Colonic mucosa (tissue), 4 donors: ENCODE measurements around the gene PUS3. TPM values are rescaled to one million over a fixed set of nuclear protein-coding genes. Genes with fewer than 3 reads are reported as not detected.

Experiments used
- DNase-seq: peaks from one replicate; pipeline ENCODE4 v3.0.0-alpha.2; 2020
- H3K27ac ChIP-seq: fragments of 200-600 bp; one replicate; pipeline ENCODE4 v1.8.0; 2021
- H3K27me3 ChIP-seq: fragments of 200-600 bp; one replicate; pipeline ENCODE4 v1.8.0; 2021
- H3K36me3 ChIP-seq: fragments of 200-600 bp; one replicate; pipeline ENCODE4 v1.8.0; 2021
- H3K4me1 ChIP-seq: fragments of 200-600 bp; one replicate; pipeline ENCODE4 v1.8.0; 2021; ENCODE audit warnings: mild to moderate bottlenecking
- H3K4me3 ChIP-seq: fragments of 200-600 bp; one replicate; pipeline ENCODE4 v1.8.0; 2021
- H3K9ac ChIP-seq, 2 donors: one replicate each; pipeline ENCODE4 v1.7.0; 2013; ENCODE audit warnings: control low read depth in 2 of 2, low read depth in 2 of 2, low read length in 2 of 2
- H3K9me3 ChIP-seq: fragments of 200-600 bp; one replicate; pipeline ENCODE4 v1.8.0; 2021
- intact Hi-C: fragments of 100-400 bp; cut with DNase I; formaldehyde crosslinking; loops from one replicate; pipeline ENCODE4 v1.14.1; 2022
- total RNA-seq, 2 donors: library from RNA; stranded (reverse); fragmentation: NEBNext Ultra II Directional in 1 of 2; extraction: Animal tissue kit (Norgen Biotek cat#: 25700) in 1 of 2; gene quantifications; one replicate each; pipeline ENCODE4 v1.2.1, GENCODE V29; 2021
- TF ChIP-seq, protein P1 (sequence below): fragments of 200-600 bp; IDR thresholded peaks from one replicate; pipeline ENCODE4 v1.8.0; 2022; ENCODE audit warnings: antibody characterized with exemption, mild to moderate bottlenecking
- donor health status: healthy.
- donor health status: DM: no; HTN: no; CAD: no.
- donor health status: DM: no; HTN: no; CAD: no.

Gene PUS3
- total RNA-seq, 2 donors from 2014 or later: 6.8 to 8.4 TPM

DNA sequence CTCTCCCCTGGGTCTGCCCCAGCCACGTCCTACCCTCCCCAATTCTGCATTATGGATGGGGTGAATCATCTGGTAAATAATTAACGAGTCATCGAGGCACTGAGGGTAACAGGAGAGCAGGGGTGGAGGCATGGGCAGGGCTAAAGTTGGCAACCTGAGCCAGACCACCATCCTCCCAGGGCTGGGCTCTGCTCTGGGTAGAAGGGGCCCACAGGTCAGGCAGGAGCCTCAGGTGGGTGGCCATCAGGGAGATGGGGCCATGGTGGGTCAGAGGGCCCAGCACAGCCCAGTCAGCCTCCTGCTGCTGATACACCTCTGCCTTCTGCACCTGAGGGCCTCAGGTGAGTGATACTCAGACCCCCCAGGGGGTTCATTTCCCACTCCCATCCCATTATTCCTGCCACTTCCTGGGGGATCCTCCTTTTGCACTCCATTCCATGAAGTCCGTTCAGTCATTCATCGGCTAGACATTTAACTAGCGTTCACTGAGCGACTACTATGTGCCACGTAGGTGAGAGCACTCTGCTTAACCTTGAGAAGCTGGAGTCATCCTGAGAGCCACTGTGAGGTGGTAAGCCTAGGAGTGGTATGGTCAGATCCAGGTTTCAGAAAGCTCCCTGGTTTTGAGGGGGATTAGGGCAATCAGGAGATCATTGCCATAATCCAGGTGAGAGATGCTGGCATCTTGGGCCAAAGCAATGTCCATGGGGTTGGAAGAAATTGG lies 43.0 kb upstream of the PUS3 start, which contains the start of gene VSIG10L2:
Gene VSIG10L2, plus strand, starts transcription at position 248 of the 724 bp plus-strand sequence. Its CDS starts 12 bp downstream, at position 260.
- TF ChIP-seq, protein P1, sequence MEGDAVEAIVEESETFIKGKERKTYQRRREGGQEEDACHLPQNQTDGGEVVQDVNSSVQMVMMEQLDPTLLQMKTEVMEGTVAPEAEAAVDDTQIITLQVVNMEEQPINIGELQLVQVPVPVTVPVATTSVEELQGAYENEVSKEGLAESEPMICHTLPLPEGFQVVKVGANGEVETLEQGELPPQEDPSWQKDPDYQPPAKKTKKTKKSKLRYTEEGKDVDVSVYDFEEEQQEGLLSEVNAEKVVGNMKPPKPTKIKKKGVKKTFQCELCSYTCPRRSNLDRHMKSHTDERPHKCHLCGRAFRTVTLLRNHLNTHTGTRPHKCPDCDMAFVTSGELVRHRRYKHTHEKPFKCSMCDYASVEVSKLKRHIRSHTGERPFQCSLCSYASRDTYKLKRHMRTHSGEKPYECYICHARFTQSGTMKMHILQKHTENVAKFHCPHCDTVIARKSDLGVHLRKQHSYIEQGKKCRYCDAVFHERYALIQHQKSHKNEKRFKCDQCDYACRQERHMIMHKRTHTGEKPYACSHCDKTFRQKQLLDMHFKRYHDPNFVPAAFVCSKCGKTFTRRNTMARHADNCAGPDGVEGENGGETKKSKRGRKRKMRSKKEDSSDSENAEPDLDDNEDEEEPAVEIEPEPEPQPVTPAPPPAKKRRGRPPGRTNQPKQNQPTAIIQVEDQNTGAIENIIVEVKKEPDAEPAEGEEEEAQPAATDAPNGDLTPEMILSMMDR: no peak
- no peaks in the 10 kb centered on the region for H3K4me1 ChIP-seq
- no peaks in the 10 kb centered on the region for H3K9me3 ChIP-seq
- H3K9ac ChIP-seq: no peak within 1 kb of the TSS
- no peaks in the 10 kb centered on the region for H3K36me3 ChIP-seq
- no peak within 1 kb of the TSS for H3K27ac ChIP-seq
- no peak for DNase-seq
- intact Hi-C loops: no loop called here
- H3K27me3 ChIP-seq: no peaks in the 10 kb centered on the region
- no peak within 1 kb of the TSS for H3K4me3 ChIP-seq

DNA sequence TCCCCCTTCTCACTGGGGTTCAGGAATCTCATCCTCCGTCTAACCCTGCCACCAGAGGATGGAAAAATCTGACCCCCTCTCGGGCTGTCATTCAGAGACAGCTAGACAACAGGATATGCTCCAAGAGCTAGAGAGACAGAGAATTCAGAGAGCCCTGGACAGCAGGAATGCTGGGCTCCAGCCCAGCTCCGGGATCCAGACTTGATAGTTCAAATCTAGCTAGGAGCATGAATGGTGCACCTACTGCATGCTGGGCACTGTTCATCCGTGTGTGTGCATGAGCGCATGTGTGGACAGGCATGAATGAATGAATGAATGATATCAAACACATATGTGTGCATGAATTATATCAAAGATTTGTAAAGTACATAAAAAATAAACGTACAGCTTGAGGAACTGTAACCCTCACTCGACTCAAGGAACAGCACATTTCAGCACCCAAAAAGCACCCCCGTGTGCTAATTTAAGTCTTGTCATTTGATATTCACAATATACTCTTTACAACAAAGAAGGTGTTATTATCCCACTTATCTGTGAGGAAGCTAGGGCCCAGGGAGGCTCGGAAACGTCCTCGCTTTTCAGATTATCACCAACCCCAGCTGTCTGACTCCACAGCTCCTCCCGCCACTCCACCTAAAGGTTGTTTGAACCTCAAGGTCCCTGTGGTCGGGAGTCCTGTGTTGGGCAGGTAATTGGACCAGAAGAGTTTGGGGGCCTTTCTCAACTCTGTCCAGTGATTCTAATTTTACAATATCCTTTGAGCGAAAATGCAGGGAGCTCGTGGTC lies 42.2 kb upstream of the PUS3 start:
- no peaks in the 10 kb centered on the region for H3K9me3 ChIP-seq
- no peak overlapping the region for H3K9ac ChIP-seq
- H3K4me3 ChIP-seq: no peak overlapping the region
- TF ChIP-seq, protein P1: no peak
- H3K36me3 ChIP-seq: no peaks in the 10 kb centered on the region
- no peak overlapping the region for H3K27ac ChIP-seq
- DNase-seq: no peak
- no peaks in the 10 kb centered on the region for H3K27me3 ChIP-seq
- intact Hi-C loops: no loop called here
- H3K4me1 ChIP-seq: no peaks in the 10 kb centered on the region

DNA sequence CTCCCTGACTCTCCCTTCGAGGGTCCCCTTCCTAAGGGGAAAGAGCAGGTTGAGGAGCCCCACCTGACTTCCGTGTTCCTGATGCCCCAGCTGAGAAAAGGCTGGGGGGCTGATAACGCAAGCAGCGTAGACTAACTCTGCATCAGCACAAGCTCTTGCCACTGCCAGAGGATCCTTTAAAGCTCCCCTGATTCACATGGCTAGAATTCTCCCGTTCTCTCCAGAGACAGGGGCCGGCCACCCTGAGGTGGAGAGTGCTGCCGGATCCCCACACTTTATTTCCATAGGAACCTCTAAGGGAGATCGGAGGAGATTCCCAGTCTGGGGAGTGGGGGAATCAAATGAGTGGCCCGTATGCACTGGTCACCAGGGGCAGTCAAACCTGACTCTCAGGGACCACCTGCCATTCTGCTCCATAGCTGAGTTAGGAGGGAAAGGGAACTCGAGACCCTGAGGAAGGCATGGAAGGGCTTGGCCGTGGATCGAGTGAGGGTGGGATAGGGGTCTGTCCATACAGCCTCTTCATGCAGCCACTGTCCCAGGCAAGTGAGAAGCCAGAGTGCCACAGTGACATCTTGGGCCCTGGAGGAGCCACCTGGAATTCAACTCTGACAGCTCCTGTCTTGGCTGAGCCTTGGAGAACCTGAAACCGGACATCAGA lies 41.5 kb upstream of the PUS3 start:
- no peaks in the 10 kb centered on the region for H3K9me3 ChIP-seq
- H3K4me1 ChIP-seq: no peaks in the 10 kb centered on the region
- DNase-seq: no peak
- intact Hi-C loops: loop anchor here (5.0 kb wide), 2 partner anchors 118 to 248 kb away; partner anchors contain the start of gene CDON
- TF ChIP-seq, protein P1: no peak
- no peak overlapping the region for H3K4me3 ChIP-seq
- no peaks in the 10 kb centered on the region for H3K27me3 ChIP-seq
- no peaks in the 10 kb centered on the region for H3K36me3 ChIP-seq
- H3K27ac ChIP-seq: no peak overlapping the region
- H3K9ac ChIP-seq: no peak overlapping the region

DNA sequence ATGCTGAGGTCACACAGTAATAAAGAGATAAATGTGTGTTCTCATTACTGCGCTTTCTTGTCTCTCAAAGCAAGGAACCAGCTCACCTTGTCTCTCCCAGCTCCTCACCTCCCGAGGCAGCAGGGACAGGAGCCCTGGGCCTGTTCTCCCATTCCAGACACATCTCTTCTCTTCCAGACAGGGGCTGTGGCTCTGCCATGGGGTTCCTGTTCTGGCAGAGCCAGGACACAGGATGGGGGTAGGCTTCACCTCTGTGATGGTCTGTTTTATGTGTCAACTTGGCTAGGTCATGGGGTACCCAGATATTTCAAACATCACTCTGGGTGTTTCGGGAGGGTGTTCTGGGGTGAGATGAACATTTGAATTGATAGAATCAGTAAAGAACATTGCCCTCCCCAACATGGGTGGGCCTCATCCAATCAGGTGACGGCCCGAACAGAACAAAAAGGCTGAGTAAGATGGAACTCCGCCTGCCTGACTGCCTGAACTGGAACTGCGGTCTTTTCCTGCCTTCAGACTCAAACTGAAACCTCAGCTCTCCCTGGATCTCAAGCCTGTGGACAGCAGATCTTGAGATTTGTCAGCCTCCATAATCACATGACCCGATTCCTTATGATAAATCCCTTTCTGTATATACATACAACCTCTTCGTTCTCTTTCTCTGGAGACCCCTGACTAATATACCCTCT lies 40.8 kb upstream of the PUS3 start:
- TF ChIP-seq, protein P1: no peak
- no peak for DNase-seq
- intact Hi-C loops: loop anchor here (5.0 kb wide), 2 partner anchors 118 to 248 kb away; partner anchors contain the start of gene CDON
- H3K27ac ChIP-seq: no peak overlapping the region
- H3K36me3 ChIP-seq: no peaks in the 10 kb centered on the region
- no peak overlapping the region for H3K4me3 ChIP-seq
- H3K9ac ChIP-seq: no peak overlapping the region
- no peaks in the 10 kb centered on the region for H3K4me1 ChIP-seq
- H3K9me3 ChIP-seq: no peaks in the 10 kb centered on the region
- H3K27me3 ChIP-seq: no peaks in the 10 kb centered on the region
